ENCODE measurements around the gene KRT75. TPM values are rescaled to one million over a fixed set of nuclear protein-coding genes. Genes with fewer than 3 reads are reported as not detected.

Gene KRT75
- polyA plus RNA-seq, 1 donor (not counting 4 experiments of a cell fraction or from before 2014, with no cell fraction given), result 59.4 TPM

- dilution Hi-C loops (cut with MboI; ENCODE audit: extremely low pct_ligation_motif_present, low sequenced_read_pairs), result no loop called here
- Histone ChIP-seq H3K9me3 (ENCODE audit: control insufficient read depth, low read depth, low read length) (no peaks in the 10 kb centered on the region), H4K20me1 (ENCODE audit: control insufficient read depth, extremely low read depth, insufficient read depth, low read length) (no peaks in the 10 kb centered on the region), H3K4me2 (ENCODE audit: control insufficient read depth, extremely low read depth, insufficient read depth, low read depth, low read length) (no peak overlapping the region), H3K4me3 (ENCODE audit: control insufficient read depth in 2 of 3, extremely low read depth in 1 of 3, insufficient read depth in 2 of 3, low read depth in 1 of 3, low read length in 3 of 3) (no peak overlapping the region), H3K36me3 (ENCODE audit: control insufficient read depth in 2 of 2, extremely low read depth in 1 of 2, insufficient read depth in 2 of 2, low read length in 2 of 2) (no peaks in the 10 kb centered on the region), H3K79me2 (ENCODE audit: control insufficient read depth, insufficient read depth, low read length) (no peaks in the 10 kb centered on the region), H2AFZ (ENCODE audit: control insufficient read depth, low read length) (no peak overlapping the region), H3K27me3 (ENCODE audit: control insufficient read depth, extremely low read depth, insufficient read depth, low read length) (no peaks in the 10 kb centered on the region), H3K4me1 (ENCODE audit: control insufficient read depth, extremely low read depth, insufficient read depth, low read length) (no peaks in the 10 kb centered on the region), H3K9me1 (ENCODE audit: control insufficient read depth, extremely low read depth, insufficient read depth, low read length) (no peaks in the 10 kb centered on the region), H3K9ac (ENCODE audit: control insufficient read depth, extremely low read depth, insufficient read depth, low read length) (no peak overlapping the region), H3K27ac (ENCODE audit: control insufficient read depth, insufficient read depth, low read length) (no peak overlapping the region)
- DNase-seq (ENCODE audit: low read depth, low spot score), result no peak
- no peak for TF ChIP-seq CTCF (optimal IDR thresholded peaks at IDR 0.05 in 1 of 3, IDR thresholded peaks at IDR 0.05 in 1 of 3, conservative IDR thresholded peaks at IDR 0.05 in 1 of 3; ENCODE audit: extremely low read depth in 1 of 3, insufficient read depth in 2 of 3, low read length in 3 of 3)
- TF ChIP-seq EZH2 (IDR thresholded peaks at IDR 0.05; ENCODE audit: low read length), result no peak
- FAIRE-seq, result peak; percentile 26
Observed at GRCh38 chr12:52401526-52401925, 32.6 kb downstream of the KRT75 start.

- H3K4me2 ChIP-seq (ENCODE audit: control insufficient read depth, extremely low read depth, insufficient read depth, low read depth, low read length), result no peak overlapping the region
- no peak overlapping the region for H3K27ac ChIP-seq (ENCODE audit: control insufficient read depth, insufficient read depth, low read length)
- H3K9me1 ChIP-seq (ENCODE audit: control insufficient read depth, extremely low read depth, insufficient read depth, low read length), result no peaks in the 10 kb centered on the region
- H3K27me3 ChIP-seq (ENCODE audit: control insufficient read depth, extremely low read depth, insufficient read depth, low read length), result no peaks in the 10 kb centered on the region
- H3K79me2 ChIP-seq (ENCODE audit: control insufficient read depth, insufficient read depth, low read length), result no peaks in the 10 kb centered on the region
- no peak overlapping the region for H2AFZ ChIP-seq (ENCODE audit: control insufficient read depth, low read length)
- H3K4me3 ChIP-seq (ENCODE audit: control insufficient read depth in 2 of 3, extremely low read depth in 1 of 3, insufficient read depth in 2 of 3, low read depth in 1 of 3, low read length in 3 of 3), result no peak overlapping the region
- H3K9me3 ChIP-seq (ENCODE audit: control insufficient read depth, low read depth, low read length), result no peaks in the 10 kb centered on the region
- TF ChIP-seq CTCF (optimal IDR thresholded peaks at IDR 0.05 in 1 of 3, IDR thresholded peaks at IDR 0.05 in 1 of 3, conservative IDR thresholded peaks at IDR 0.05 in 1 of 3; ENCODE audit: extremely low read depth in 1 of 3, insufficient read depth in 2 of 3, low read length in 3 of 3) (no peak), EZH2 (IDR thresholded peaks at IDR 0.05; ENCODE audit: low read length) (no peak)
- no peak for FAIRE-seq
- H3K36me3 ChIP-seq (ENCODE audit: control insufficient read depth in 2 of 2, extremely low read depth in 1 of 2, insufficient read depth in 2 of 2, low read length in 2 of 2), result no peaks in the 10 kb centered on the region
- dilution Hi-C loops (cut with MboI; ENCODE audit: extremely low pct_ligation_motif_present, low sequenced_read_pairs), result no loop called here
- no peaks in the 10 kb centered on the region for H3K4me1 ChIP-seq (ENCODE audit: control insufficient read depth, extremely low read depth, insufficient read depth, low read length)
- no peaks in the 10 kb centered on the region for H4K20me1 ChIP-seq (ENCODE audit: control insufficient read depth, extremely low read depth, insufficient read depth, low read length)
- DNase-seq (ENCODE audit: low read depth, low spot score), result no peak
- no peak overlapping the region for H3K9ac ChIP-seq (ENCODE audit: control insufficient read depth, extremely low read depth, insufficient read depth, low read length)
Observed at GRCh38 chr12:52400906-52401305, 33.3 kb downstream of the KRT75 start.
